Measurements from ENCODE around the gene NRCAM. TPM values are rescaled to one million over a fixed set of nuclear protein-coding genes. Genes with fewer than 3 reads are reported as not detected.

NRCAM gene
- total and polyA plus RNA-seq, 2 donors (not counting 1 experiment from before 2014, with no cell fraction given) = 0.75 to 4.6 TPM

DNA sequence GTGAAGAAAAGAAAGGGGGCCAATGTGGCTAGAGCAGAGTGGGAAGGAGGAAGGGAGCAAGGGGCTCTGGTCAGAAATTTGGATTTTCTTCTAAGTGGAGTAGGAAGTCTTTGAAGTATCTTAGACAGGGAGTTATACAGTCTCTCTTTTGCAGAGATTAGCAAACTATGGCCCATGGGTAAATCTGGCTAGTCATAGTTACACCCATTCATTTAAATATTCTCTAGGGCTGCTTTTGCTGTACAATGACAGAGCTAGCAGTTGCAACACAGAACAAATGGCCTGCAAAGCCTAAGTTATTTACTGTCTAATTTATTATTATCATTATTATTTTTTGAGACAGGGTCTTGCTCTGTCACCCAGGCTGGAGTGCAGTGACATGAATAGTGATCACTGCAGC is 315.6 kb downstream of the NRCAM start:
- peaks cover 9 to 12% of the 10 kb centered on the region in 2 donors for H3K4me1 ChIP-seq (ENCODE audit: control insufficient read depth in 2 of 2, insufficient read depth in 2 of 2, low read length in 2 of 2)
- no peak overlapping the region for H3K4me3 ChIP-seq (ENCODE audit: control extremely low read depth in 1 of 5, extremely low read depth in 1 of 5, insufficient read depth in 1 of 5, low read depth in 2 of 5, low read length in 4 of 5)
- DNase-seq = no peak
- H4K20me1 ChIP-seq (ENCODE audit: control insufficient read depth, insufficient read depth, low read length, poor library complexity, severe bottlenecking) = no peaks in the 10 kb centered on the region
- intact Hi-C loops (cut with micrococcal nuclease) = no loop called here
- H3K4me3 Mint-ChIP-seq = no peak overlapping the region
- H3K27me3 ChIP-seq (replicated peaks in 1 of 4; ENCODE audit: control extremely low read depth in 1 of 4, control insufficient read depth in 3 of 4, insufficient read depth in 4 of 4, low read length in 3 of 4) = peaks cover 0 to 2% (median 0%) of the 10 kb centered on the region in 4 experiments
- no peaks in the 10 kb centered on the region for H3K36me3 ChIP-seq (replicated peaks in 1 of 2; ENCODE audit: control extremely low read depth in 1 of 2, control insufficient read depth in 1 of 2, extremely low read depth in 1 of 2, insufficient read depth in 2 of 2, low read length in 1 of 2)
- POLR2A ChIA-PET = no interaction called here
- H3K4me1 Mint-ChIP-seq = peaks cover 9% of the 10 kb centered on the region
- no peak overlapping the region for H3K27ac ChIP-seq (ENCODE audit: low read length in 2 of 2)
- CTCF ChIA-PET = interaction anchor here (0.8 to 2.8 kb wide), 3 partner anchors 10 to 31 kb away, joined by 3 to 8 read pairs (median 3); no protein-coding TSS in a partner anchor
- H3K27ac Mint-ChIP-seq = no peak overlapping the region
- no peak for TF ChIP-seq EZH2 (IDR thresholded peaks at IDR 0.05; ENCODE audit: borderline replicate concordance, insufficient read depth, low read depth, low read length, poor library complexity, severe bottlenecking)
- TF ChIP-seq, protein P1, sequence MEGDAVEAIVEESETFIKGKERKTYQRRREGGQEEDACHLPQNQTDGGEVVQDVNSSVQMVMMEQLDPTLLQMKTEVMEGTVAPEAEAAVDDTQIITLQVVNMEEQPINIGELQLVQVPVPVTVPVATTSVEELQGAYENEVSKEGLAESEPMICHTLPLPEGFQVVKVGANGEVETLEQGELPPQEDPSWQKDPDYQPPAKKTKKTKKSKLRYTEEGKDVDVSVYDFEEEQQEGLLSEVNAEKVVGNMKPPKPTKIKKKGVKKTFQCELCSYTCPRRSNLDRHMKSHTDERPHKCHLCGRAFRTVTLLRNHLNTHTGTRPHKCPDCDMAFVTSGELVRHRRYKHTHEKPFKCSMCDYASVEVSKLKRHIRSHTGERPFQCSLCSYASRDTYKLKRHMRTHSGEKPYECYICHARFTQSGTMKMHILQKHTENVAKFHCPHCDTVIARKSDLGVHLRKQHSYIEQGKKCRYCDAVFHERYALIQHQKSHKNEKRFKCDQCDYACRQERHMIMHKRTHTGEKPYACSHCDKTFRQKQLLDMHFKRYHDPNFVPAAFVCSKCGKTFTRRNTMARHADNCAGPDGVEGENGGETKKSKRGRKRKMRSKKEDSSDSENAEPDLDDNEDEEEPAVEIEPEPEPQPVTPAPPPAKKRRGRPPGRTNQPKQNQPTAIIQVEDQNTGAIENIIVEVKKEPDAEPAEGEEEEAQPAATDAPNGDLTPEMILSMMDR (IDR thresholded peaks at IDR 0.05) = no peak
- ATAC-seq (ENCODE audit: low read depth) = no peak
- H3K9ac ChIP-seq (ENCODE audit: low read length) = no peak overlapping the region
- H3K27me3 Mint-ChIP-seq = peaks cover 3% of the 10 kb centered on the region
- H3K4me2 ChIP-seq (replicated peaks; ENCODE audit: low read depth, low read length, poor library complexity, severe bottlenecking) = no peak overlapping the region
- H3K9me3 ChIP-seq (ENCODE audit: control extremely low read depth in 1 of 3, control insufficient read depth in 2 of 3, insufficient read depth in 1 of 3, low read length in 2 of 3) = no peaks in the 10 kb centered on the region
- H2AFZ ChIP-seq (ENCODE audit: insufficient read depth, low read depth, low read length, poor library complexity, severe bottlenecking) = no peak overlapping the region
- no peaks in the 10 kb centered on the region for H3K79me2 ChIP-seq (ENCODE audit: control insufficient read depth, insufficient read depth, low read length)
- H3K9me3 Mint-ChIP-seq (ENCODE audit: insufficient read depth) = no peaks in the 10 kb centered on the region

DNA sequence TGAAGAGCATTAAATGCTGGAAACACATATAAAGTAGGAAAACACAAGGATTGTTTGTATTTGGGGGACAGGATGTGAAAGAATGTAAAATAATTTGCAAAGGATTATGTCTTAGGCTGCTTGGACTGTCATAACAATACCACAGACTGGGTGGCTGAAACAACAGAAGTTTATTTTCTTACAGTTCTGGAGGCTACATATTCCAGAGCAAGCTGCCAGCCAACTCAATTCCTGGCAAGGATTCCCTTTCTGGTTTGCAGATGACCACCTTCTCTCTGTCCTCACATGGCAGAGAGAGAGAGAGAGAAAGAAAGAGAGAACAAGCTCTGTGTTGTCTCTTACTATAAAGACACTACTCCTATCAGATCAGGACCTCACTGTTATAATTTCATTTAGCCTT is 317.3 kb downstream of the NRCAM start:
- TF ChIP-seq, protein P1 (IDR thresholded peaks at IDR 0.05) = no peak
- no peak for TF ChIP-seq EZH2 (IDR thresholded peaks at IDR 0.05; ENCODE audit: borderline replicate concordance, insufficient read depth, low read depth, low read length, poor library complexity, severe bottlenecking)
- H3K36me3 ChIP-seq (replicated peaks in 1 of 2; ENCODE audit: control extremely low read depth in 1 of 2, control insufficient read depth in 1 of 2, extremely low read depth in 1 of 2, insufficient read depth in 2 of 2, low read length in 1 of 2) = no peaks in the 10 kb centered on the region
- peaks cover 25 to 29% of the 10 kb centered on the region in 2 donors for H3K4me1 ChIP-seq (ENCODE audit: control insufficient read depth in 2 of 2, insufficient read depth in 2 of 2, low read length in 2 of 2)
- peaks cover 22% of the 10 kb centered on the region for H3K4me1 Mint-ChIP-seq
- no peaks in the 10 kb centered on the region for H3K79me2 ChIP-seq (ENCODE audit: control insufficient read depth, insufficient read depth, low read length)
- peaks cover 3% of the 10 kb centered on the region for H3K27me3 Mint-ChIP-seq
- H3K27ac ChIP-seq (ENCODE audit: low read length in 2 of 2) = no peak overlapping the region
- no peaks in the 10 kb centered on the region for H4K20me1 ChIP-seq (ENCODE audit: control insufficient read depth, insufficient read depth, low read length, poor library complexity, severe bottlenecking)
- DNase-seq (no peak), ATAC-seq (ENCODE audit: low read depth) (no peak)
- H3K27ac Mint-ChIP-seq = no peak overlapping the region
- no peak overlapping the region for H3K4me3 ChIP-seq (ENCODE audit: control extremely low read depth in 1 of 5, extremely low read depth in 1 of 5, insufficient read depth in 1 of 5, low read depth in 2 of 5, low read length in 4 of 5)
- H2AFZ ChIP-seq (ENCODE audit: insufficient read depth, low read depth, low read length, poor library complexity, severe bottlenecking) = no peak overlapping the region
- H3K4me3 Mint-ChIP-seq = no peak overlapping the region
- no peak overlapping the region for H3K4me2 ChIP-seq (replicated peaks; ENCODE audit: low read depth, low read length, poor library complexity, severe bottlenecking)
- ChIA-PET CTCF (interaction anchor here (1.0 to 1.3 kb wide), 2 partner anchors 23 to 44 kb away, joined by 3 read pairs; no protein-coding TSS in a partner anchor), POLR2A (no interaction called here)
- no peaks in the 10 kb centered on the region for H3K9me3 ChIP-seq (ENCODE audit: control extremely low read depth in 1 of 3, control insufficient read depth in 2 of 3, insufficient read depth in 1 of 3, low read length in 2 of 3)
- intact Hi-C loops (cut with micrococcal nuclease) = loop anchor here (5.0 kb wide), 1 partner anchor 397 kb away; the partner anchor contains the start of gene CBLL1
- no peak overlapping the region for H3K9ac ChIP-seq (ENCODE audit: low read length)
- H3K27me3 ChIP-seq (replicated peaks in 1 of 4; ENCODE audit: control extremely low read depth in 1 of 4, control insufficient read depth in 3 of 4, insufficient read depth in 4 of 4, low read length in 3 of 4) = no peaks in the 10 kb centered on the region
- H3K9me3 Mint-ChIP-seq (ENCODE audit: insufficient read depth) = no peaks in the 10 kb centered on the region

Data from B cell (primary cell).